ENCODE data around the gene HEATR5A.
"Not testable (repeated sequence)": the region's sequence is repeated elsewhere in the genome, so short reads cannot be mapped to it uniquely, and the experiment has no call there.

HEATR5A gene

DNA sequence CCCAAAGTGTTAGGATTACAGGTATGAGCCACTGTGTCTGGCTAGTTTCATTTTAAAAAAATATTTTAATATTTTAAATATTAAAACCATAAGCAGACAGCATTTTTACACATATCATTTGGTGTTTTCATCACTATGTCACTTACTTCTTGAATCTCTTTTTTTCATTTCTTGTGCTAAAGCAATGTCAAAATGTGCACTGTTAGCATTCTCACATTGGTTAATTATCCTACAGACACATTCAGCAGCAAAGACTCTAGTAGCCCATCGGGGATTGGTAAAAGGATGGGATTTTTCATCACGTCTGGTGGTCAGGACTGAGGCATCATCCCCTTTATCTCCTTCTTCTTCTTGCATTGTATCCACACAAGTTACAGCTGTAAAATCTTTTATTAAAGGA, 96.9 kb downstream of the HEATR5A start:
- TF ChIP-seq MYC (IDR thresholded peaks at IDR 0.05; ENCODE audit: low read depth, low read length) = no peak
- TF ChIP-seq POLR2A (IDR thresholded peaks at IDR 0.05; ENCODE audit: extremely low read depth, insufficient read length) = no peak
- TF ChIP-seq, protein P1, sequence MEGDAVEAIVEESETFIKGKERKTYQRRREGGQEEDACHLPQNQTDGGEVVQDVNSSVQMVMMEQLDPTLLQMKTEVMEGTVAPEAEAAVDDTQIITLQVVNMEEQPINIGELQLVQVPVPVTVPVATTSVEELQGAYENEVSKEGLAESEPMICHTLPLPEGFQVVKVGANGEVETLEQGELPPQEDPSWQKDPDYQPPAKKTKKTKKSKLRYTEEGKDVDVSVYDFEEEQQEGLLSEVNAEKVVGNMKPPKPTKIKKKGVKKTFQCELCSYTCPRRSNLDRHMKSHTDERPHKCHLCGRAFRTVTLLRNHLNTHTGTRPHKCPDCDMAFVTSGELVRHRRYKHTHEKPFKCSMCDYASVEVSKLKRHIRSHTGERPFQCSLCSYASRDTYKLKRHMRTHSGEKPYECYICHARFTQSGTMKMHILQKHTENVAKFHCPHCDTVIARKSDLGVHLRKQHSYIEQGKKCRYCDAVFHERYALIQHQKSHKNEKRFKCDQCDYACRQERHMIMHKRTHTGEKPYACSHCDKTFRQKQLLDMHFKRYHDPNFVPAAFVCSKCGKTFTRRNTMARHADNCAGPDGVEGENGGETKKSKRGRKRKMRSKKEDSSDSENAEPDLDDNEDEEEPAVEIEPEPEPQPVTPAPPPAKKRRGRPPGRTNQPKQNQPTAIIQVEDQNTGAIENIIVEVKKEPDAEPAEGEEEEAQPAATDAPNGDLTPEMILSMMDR (IDR thresholded peaks at IDR 0.05; ENCODE audit: low read depth, low read length) = no peak
- TF ChIP-seq, protein P2, sequence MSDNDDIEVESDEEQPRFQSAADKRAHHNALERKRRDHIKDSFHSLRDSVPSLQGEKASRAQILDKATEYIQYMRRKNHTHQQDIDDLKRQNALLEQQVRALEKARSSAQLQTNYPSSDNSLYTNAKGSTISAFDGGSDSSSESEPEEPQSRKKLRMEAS (IDR thresholded peaks at IDR 0.05; ENCODE audit: low read depth, low read length) = no peak
- no peak overlapping the region for H3K4me3 ChIP-seq (ENCODE audit: low read depth, low read length)
- DNase-seq (ENCODE audit: low read depth) = no peak

DNA sequence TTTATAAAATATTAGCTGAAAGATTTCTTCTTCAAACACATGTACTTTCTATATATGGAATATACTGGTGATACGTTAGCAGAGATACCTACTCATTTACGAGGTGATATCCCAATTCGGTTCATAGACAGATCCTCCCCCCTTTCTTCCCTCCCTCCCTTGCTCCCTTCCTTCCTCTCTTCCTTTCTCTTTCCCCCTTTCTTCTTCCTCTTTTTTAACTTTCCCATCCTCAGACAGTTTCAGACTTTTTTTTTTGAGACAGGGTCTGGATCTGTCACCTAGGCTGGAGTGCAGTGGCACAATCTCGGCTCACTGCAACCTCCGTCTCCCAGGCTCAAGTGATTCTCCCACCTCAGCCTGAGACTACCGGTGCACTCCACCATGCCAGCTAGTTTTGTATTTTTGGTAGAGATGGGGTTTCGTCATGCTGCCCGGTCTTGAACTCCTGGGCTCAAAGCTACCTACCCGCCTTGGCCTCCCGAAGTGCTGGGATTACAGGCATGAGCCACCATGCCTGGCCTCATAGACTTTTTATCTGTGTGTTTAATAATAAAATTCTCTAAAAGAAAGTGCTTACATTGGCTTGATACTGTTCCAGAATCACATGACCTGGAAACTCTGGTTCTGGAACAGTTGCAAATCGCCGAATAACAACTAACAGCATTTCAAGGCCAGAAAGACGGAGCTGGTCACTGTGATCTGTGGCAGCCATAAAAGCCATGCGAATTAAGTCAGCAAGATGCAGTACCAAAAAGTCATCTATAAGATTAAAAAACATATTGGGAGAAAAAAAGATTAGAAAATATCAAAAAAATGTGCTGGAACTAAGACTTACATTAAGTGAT, 99.2 kb downstream of the HEATR5A start:
- TF ChIP-seq, protein P2 (IDR thresholded peaks at IDR 0.05; ENCODE audit: low read depth, low read length) = no peak
- TF ChIP-seq POLR2A (IDR thresholded peaks at IDR 0.05; ENCODE audit: extremely low read depth, insufficient read length) (no peak), MYC (IDR thresholded peaks at IDR 0.05; ENCODE audit: low read depth, low read length) (no peak)
- TF ChIP-seq, protein P1 (IDR thresholded peaks at IDR 0.05; ENCODE audit: low read depth, low read length) = no peak
- no peak for DNase-seq (ENCODE audit: low read depth)
- no peak overlapping the region for H3K4me3 ChIP-seq (ENCODE audit: low read depth, low read length)

DNA sequence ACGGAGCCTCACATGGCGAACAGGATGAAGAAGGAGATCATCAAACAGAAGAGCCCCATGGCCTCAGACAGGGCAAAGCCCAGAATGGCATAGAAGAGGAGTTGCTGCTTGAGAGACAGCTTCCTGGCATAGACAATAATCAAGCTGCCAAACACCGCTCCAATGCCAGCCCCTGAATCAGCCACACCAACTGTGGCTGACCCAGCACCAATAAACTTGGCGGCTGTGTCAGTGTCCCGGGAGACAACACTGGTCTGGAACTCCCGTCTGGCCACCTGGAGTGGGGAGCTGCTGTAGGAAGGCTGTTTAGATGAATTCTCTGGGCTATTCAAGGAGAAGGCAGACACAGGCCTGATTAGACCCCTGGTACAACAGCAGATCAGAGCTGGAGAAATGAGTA, 100.1 kb downstream of the HEATR5A start:
- TF ChIP-seq, protein P1 (IDR thresholded peaks at IDR 0.05; ENCODE audit: low read depth, low read length) = no peak
- TF ChIP-seq POLR2A (IDR thresholded peaks at IDR 0.05; ENCODE audit: extremely low read depth, insufficient read length) = no peak
- TF ChIP-seq, protein P2 (IDR thresholded peaks at IDR 0.05; ENCODE audit: low read depth, low read length) = no peak
- no peak for TF ChIP-seq MYC (IDR thresholded peaks at IDR 0.05; ENCODE audit: low read depth, low read length)
- DNase-seq (ENCODE audit: low read depth) = no peak
- no peak overlapping the region for H3K4me3 ChIP-seq (ENCODE audit: low read depth, low read length)

DNA sequence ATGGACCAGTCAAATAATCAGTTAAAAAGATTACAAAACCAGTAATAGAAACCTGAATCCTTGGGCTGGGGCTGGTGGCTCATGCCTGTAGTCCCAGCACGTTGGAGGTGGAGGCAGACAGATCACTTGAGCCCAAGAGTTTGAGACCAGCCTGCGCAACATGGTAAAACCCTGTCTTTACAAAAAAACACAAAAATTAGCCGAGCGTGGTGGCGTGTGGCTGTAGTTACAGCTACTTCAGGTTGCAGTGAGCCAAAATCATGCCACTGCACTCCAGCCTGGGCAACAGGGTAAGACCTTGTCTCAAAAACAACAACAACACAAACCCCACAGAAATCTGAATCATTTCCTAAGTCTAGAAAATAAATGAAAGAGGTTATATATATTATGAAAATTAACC, 100.6 kb downstream of the HEATR5A start:
- TF ChIP-seq POLR2A (IDR thresholded peaks at IDR 0.05; ENCODE audit: extremely low read depth, insufficient read length) (no peak), MYC (IDR thresholded peaks at IDR 0.05; ENCODE audit: low read depth, low read length) (no peak)
- TF ChIP-seq, protein P2 (IDR thresholded peaks at IDR 0.05; ENCODE audit: low read depth, low read length) = no peak
- TF ChIP-seq, protein P1 (IDR thresholded peaks at IDR 0.05; ENCODE audit: low read depth, low read length) = no peak
- no peak for DNase-seq (ENCODE audit: low read depth)
- H3K4me3 ChIP-seq (ENCODE audit: low read depth, low read length) = no peak overlapping the region

DNA sequence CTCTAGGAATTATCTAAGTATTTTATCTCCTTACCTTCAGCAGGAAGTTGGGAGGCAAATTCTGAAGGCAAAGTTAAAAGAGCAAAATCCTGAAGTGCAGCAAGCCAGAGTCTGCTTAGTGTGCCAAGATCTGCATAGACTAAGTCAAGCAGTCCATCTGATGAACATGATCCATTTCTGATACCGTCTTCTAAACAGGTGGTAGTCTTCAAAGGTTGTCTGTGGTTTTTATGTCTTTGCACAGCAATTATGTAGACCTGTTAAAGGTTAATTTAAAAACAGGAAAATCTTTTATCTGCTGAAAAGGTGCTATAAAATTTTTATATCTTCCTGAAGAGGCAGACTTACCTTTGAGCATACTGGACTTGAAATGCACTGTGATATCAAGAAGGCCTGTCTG, 107.4 kb downstream of the HEATR5A start:
- DNase-seq (ENCODE audit: low read depth) = no peak
- TF ChIP-seq POLR2A (IDR thresholded peaks at IDR 0.05; ENCODE audit: extremely low read depth, insufficient read length) (no peak), MYC (IDR thresholded peaks at IDR 0.05; ENCODE audit: low read depth, low read length) (no peak)
- TF ChIP-seq, protein P1 (IDR thresholded peaks at IDR 0.05; ENCODE audit: low read depth, low read length) = no peak
- TF ChIP-seq, protein P2 (IDR thresholded peaks at IDR 0.05; ENCODE audit: low read depth, low read length) = no peak
- H3K4me3 ChIP-seq (ENCODE audit: low read depth, low read length) = no peak overlapping the region

DNA sequence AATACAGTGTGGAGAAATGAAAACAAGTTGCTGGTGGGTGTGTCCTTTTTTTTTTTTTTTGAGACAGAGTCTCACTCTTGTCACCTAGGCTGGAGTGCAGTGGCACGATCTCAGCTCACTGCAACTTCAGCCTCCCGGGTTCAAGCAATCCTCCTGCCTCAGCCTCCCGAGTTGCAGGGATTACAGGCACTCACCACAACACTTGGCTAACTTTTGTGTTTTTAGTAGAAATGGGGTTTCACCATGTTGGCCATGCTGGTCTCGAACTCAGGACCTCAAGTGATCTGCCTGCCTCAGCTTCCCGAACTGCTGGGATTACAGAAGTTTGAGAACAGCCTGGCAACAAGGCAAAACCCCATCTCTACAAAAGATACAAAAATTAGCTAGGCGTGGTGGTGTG, 108.0 kb downstream of the HEATR5A start:
- H3K4me3 ChIP-seq (ENCODE audit: low read depth, low read length); DNase-seq (ENCODE audit: low read depth): not testable (repeated sequence)

Data from NB4 (cell line).